Mesendoderm (in vitro differentiated cells): ENCODE measurements around the gene KLHL36.

Experiments used
- DNase-seq: peaks from one replicate; pipeline ENCODE4 v3.0.0; 2013
- H2AK5ac ChIP-seq: 2 replicates; pipeline ENCODE4 v1.6.1; 2013; ENCODE audit warnings: low read length, inconsistent platforms
- H2BK120ac ChIP-seq: 2 replicates; pipeline ENCODE4 v1.6.1; 2013; ENCODE audit warnings: low read depth, mild to moderate bottlenecking, low read length, moderate library complexity, mixed read lengths
- H2BK15ac ChIP-seq: replicated peaks from 2 replicates; pipeline ENCODE4 v1.6.1; 2013; ENCODE audit warnings: low read depth, mild to moderate bottlenecking, moderate library complexity
- H2BK5ac ChIP-seq: 2 replicates; pipeline ENCODE4 v1.6.1; 2013; ENCODE audit warnings: low read length, inconsistent platforms
- H3K18ac ChIP-seq: 2 replicates; pipeline ENCODE4 v1.6.1; 2013; ENCODE audit warnings: mild to moderate bottlenecking, low read length, mixed read lengths
- H3K23ac ChIP-seq: one replicate; pipeline ENCODE4 v1.6.1; 2013; ENCODE audit warnings: low read length
- H3K27ac ChIP-seq: 2 replicates; pipeline ENCODE4 v1.5.1; 2013; ENCODE audit warnings: low read depth, mild to moderate bottlenecking, inconsistent platforms, low read length, moderate library complexity
- H3K27me3 ChIP-seq: 2 replicates; pipeline ENCODE4 v1.6.1; 2013; ENCODE audit warnings: low read length, control low read depth, mild to moderate bottlenecking, inconsistent platforms; ENCODE audit not compliant: insufficient read depth, poor library complexity
- H3K36me3 ChIP-seq: 2 replicates; pipeline ENCODE4 v1.6.1; 2013; ENCODE audit warnings: low read length, inconsistent platforms; ENCODE audit not compliant: control insufficient read depth, insufficient read depth
- H3K4ac ChIP-seq: one replicate; pipeline ENCODE4 v1.6.1; 2013; ENCODE audit warnings: low read depth, mild to moderate bottlenecking, low read length, moderate library complexity
- H3K4me1 ChIP-seq: 2 replicates; pipeline ENCODE4 v1.6.1; 2013; ENCODE audit warnings: low read depth, low read length, inconsistent platforms; ENCODE audit not compliant: control insufficient read depth
- H3K4me2 ChIP-seq: 2 replicates; pipeline ENCODE4 v1.6.1; 2013; ENCODE audit warnings: low read length
- H3K4me3 ChIP-seq: 2 replicates; pipeline ENCODE4 v1.5.1; 2013; ENCODE audit warnings: mild to moderate bottlenecking, low read length
- H3K56ac ChIP-seq: one replicate; pipeline ENCODE4 v1.6.1; 2013; ENCODE audit warnings: low read length
- H3K79me1 ChIP-seq: 2 replicates; pipeline ENCODE4 v1.6.1; 2013; ENCODE audit warnings: low read length, inconsistent platforms
- H3K79me2 ChIP-seq: 2 replicates; pipeline ENCODE4 v1.6.1; 2013; ENCODE audit warnings: mild to moderate bottlenecking, low read length; ENCODE audit not compliant: control insufficient read depth, insufficient read depth
- H3K9ac ChIP-seq: 2 replicates; pipeline ENCODE4 v1.6.1; 2013; ENCODE audit warnings: low read length, inconsistent platforms
- H4K5ac ChIP-seq: one replicate; pipeline ENCODE4 v1.6.1; 2013; ENCODE audit warnings: low read length
- H4K8ac ChIP-seq: one replicate; pipeline ENCODE4 v1.6.1; 2013; ENCODE audit warnings: low read depth, mild to moderate bottlenecking, control low read depth, low read length, moderate library complexity
- WGBS: extraction: QIAGEN DNeasy Blood & Tissue Kit; methylation state at CpG from one replicate; pipeline ENCODE4 v1.1.7; 2013; ENCODE audit warnings: low lambda C conversion rate, missing lambda C conversion rate; ENCODE audit not compliant: insufficient coverage; ENCODE audit errors: extremely low coverage; 5-methylcytosine and 5-hydroxymethylcytosine counted together

KLHL36 gene

GRCh38 chr16:84614073-84614459, 34.2 kb upstream of the KLHL36 start:
- Histone ChIP-seq H3K23ac (no peak overlapping the region), H2AK5ac (no peak overlapping the region), H3K79me2 (peaks cover 34% of the 10 kb centered on the region), H3K79me1 (peaks cover 20% of the 10 kb centered on the region), H4K8ac (no peak overlapping the region), H3K56ac (peak overlapping the region; percentile 50), H3K4ac (no peak overlapping the region), H3K4me3 (no peak overlapping the region), H3K4me1 (peaks cover 2% of the 10 kb centered on the region), H2BK120ac (no peak overlapping the region), H3K36me3 (no peaks in the 10 kb centered on the region), H3K27ac (no peak overlapping the region), H3K9ac (peak overlapping the region; percentile 28), H3K4me2 (no peak overlapping the region), H2BK5ac (no peak overlapping the region), H2BK15ac (no peak overlapping the region), H3K27me3 (no peaks in the 10 kb centered on the region), H3K18ac (no peak overlapping the region), H4K5ac (no peak overlapping the region)
- no peak for DNase-seq
- WGBS = no CpG with 5 or more reads among the region's 12 CpGs

- H3K4me2 ChIP-seq = no peak overlapping the region
- peak overlapping the region; percentile 7 for H3K56ac ChIP-seq
- WGBS = no CpG with 5 or more reads among the region's 3 CpGs
- H3K79me1 ChIP-seq = peaks cover 20% of the 10 kb centered on the region
- H2BK5ac ChIP-seq = no peak overlapping the region
- H3K36me3 ChIP-seq = no peaks in the 10 kb centered on the region
- peaks cover 2% of the 10 kb centered on the region for H3K4me1 ChIP-seq
- H3K23ac ChIP-seq = no peak overlapping the region
- H3K79me2 ChIP-seq = peaks cover 34% of the 10 kb centered on the region
- H4K5ac ChIP-seq = no peak overlapping the region
- H3K27me3 ChIP-seq = no peaks in the 10 kb centered on the region
- no peak overlapping the region for H3K9ac ChIP-seq
- H3K27ac ChIP-seq = no peak overlapping the region
- H3K18ac ChIP-seq = no peak overlapping the region
- H3K4me3 ChIP-seq = no peak overlapping the region
- no peak overlapping the region for H2BK120ac ChIP-seq
- no peak for DNase-seq
- H3K4ac ChIP-seq = no peak overlapping the region
- H4K8ac ChIP-seq = no peak overlapping the region
- no peak overlapping the region for H2AK5ac ChIP-seq
- no peak overlapping the region for H2BK15ac ChIP-seq
Measured at GRCh38 chr16:84614623-84614967, 33.7 kb upstream of the KLHL36 start.

GRCh38 chr16:84614968-84615813, 33.1 kb upstream of the KLHL36 start:
- no peak overlapping the region for H2BK120ac ChIP-seq
- peaks cover 2% of the 10 kb centered on the region for H3K4me1 ChIP-seq
- H3K9ac ChIP-seq = no peak overlapping the region
- no peak overlapping the region for H4K5ac ChIP-seq
- WGBS = no CpG with 5 or more reads among the region's 20 CpGs
- H2BK5ac ChIP-seq = no peak overlapping the region
- no peak overlapping the region for H3K27ac ChIP-seq
- H4K8ac ChIP-seq = no peak overlapping the region
- no peak for DNase-seq
- peaks cover 17% of the 10 kb centered on the region for H3K79me1 ChIP-seq
- H3K4ac ChIP-seq = no peak overlapping the region
- H2BK15ac ChIP-seq = no peak overlapping the region
- H3K36me3 ChIP-seq = no peaks in the 10 kb centered on the region
- H3K23ac ChIP-seq = peak overlapping the region; percentile 60
- no peak overlapping the region for H3K4me2 ChIP-seq
- H2AK5ac ChIP-seq = no peak overlapping the region
- H3K56ac ChIP-seq = no peak overlapping the region
- H3K79me2 ChIP-seq = peaks cover 34% of the 10 kb centered on the region
- no peak overlapping the region for H3K18ac ChIP-seq
- H3K4me3 ChIP-seq = no peak overlapping the region
- no peaks in the 10 kb centered on the region for H3K27me3 ChIP-seq

GRCh38 chr16:84616515-84616914, 31.8 kb upstream of the KLHL36 start:
- peaks cover 11% of the 10 kb centered on the region for H3K79me1 ChIP-seq
- H3K4me3 ChIP-seq = peak overlapping the region; percentile 81
- no peaks in the 10 kb centered on the region for H3K36me3 ChIP-seq
- H4K8ac ChIP-seq = no peak overlapping the region
- peak overlapping the region; percentile 90 for H3K56ac ChIP-seq
- H3K4me1 ChIP-seq = peaks cover 2% of the 10 kb centered on the region
- no peaks in the 10 kb centered on the region for H3K27me3 ChIP-seq
- peak overlapping the region; percentile 90 for H3K4me2 ChIP-seq
- H3K9ac ChIP-seq = peak overlapping the region; percentile 85
- H2BK5ac ChIP-seq = no peak overlapping the region
- H2AK5ac ChIP-seq = no peak overlapping the region
- H3K23ac ChIP-seq = no peak overlapping the region
- no peak overlapping the region for H2BK15ac ChIP-seq
- H4K5ac ChIP-seq = no peak overlapping the region
- H3K27ac ChIP-seq = no peak overlapping the region
- no peak for DNase-seq
- peaks cover 29% of the 10 kb centered on the region for H3K79me2 ChIP-seq
- no CpG with 5 or more reads among the region's 13 CpGs for WGBS
- no peak overlapping the region for H3K18ac ChIP-seq
- no peak overlapping the region for H2BK120ac ChIP-seq
- H3K4ac ChIP-seq = no peak overlapping the region

GRCh38 chr16:84617041-84617790, 31.1 kb upstream of the KLHL36 start:
- H3K36me3 ChIP-seq = no peaks in the 10 kb centered on the region
- peak overlapping the region; percentile 90 for H3K56ac ChIP-seq
- no peak overlapping the region for H4K5ac ChIP-seq
- peaks cover 2% of the 10 kb centered on the region for H3K4me1 ChIP-seq
- H3K27ac ChIP-seq = peak overlapping the region; percentile 65
- no peak overlapping the region for H2BK15ac ChIP-seq
- no peak overlapping the region for H2BK5ac ChIP-seq
- H2AK5ac ChIP-seq = no peak overlapping the region
- H3K4ac ChIP-seq = peak overlapping the region; percentile 66
- H2BK120ac ChIP-seq = no peak overlapping the region
- H3K9ac ChIP-seq = peak overlapping the region; percentile 85
- peak overlapping the region; percentile 81 for H3K4me3 ChIP-seq
- H3K27me3 ChIP-seq = no peaks in the 10 kb centered on the region
- H3K4me2 ChIP-seq = peak overlapping the region; percentile 90
- no peak overlapping the region for H3K23ac ChIP-seq
- peak overlapping the region; percentile 69 for H3K18ac ChIP-seq
- no peak for DNase-seq
- peaks cover 29% of the 10 kb centered on the region for H3K79me2 ChIP-seq
- no peak overlapping the region for H4K8ac ChIP-seq
- no CpG with 5 or more reads among the region's 54 CpGs for WGBS
- peaks cover 9% of the 10 kb centered on the region for H3K79me1 ChIP-seq
